Spleen (tissue), 7 donors: ENCODE data around the gene DTNBP1.
A peak's percentile ranks its signal among the peaks of the same experiment; 100 is the strongest.

Experiments
- CTCF ChIP-seq, 11 experiments: fragments of 200-600 bp in 7 of 11; fragments of 450-650 bp in 4 of 11; sonication (generic) in 4 of 11; IDR thresholded peaks in 8 of 11; conservative IDR thresholded peaks in 3 of 11; 1 replicate in 7 of 11; 2 replicates in 4 of 11; pipeline versions ENCODE4 v1.4.0 to v1.8.0; 2016 to 2021; ENCODE audit warnings: antibody characterized with exemption in 11 of 11, inconsistent platforms in 4 of 11, mild to moderate bottlenecking in 1 of 11
- POLR2A ChIP-seq, 3 donors: fragments of 450-650 bp; IDR thresholded peaks; one replicate each; pipeline ENCODE4 v1.5.1; 2017; ENCODE audit warnings: antibody characterized with exemption in 3 of 3, mild to moderate bottlenecking in 1 of 3
- POLR2AphosphoS5 ChIP-seq, 3 donors: sonication (generic); formaldehyde crosslinking; IDR thresholded peaks; one replicate each; pipeline ENCODE4 v1.5.1; 2017; ENCODE audit warnings: antibody characterized with exemption in 3 of 3
- donor health status: DM: no; HTN: no; CAD: no; lungs with moderate emphysema.
- donor health status: DM: no; HTN: no; CAD: no.
- donor health status: DM: no; HTN: no; CAD: no.

GRCh38 chr6:15509335-15509933, 153.4 kb downstream of the DTNBP1 start:
- TF ChIP-seq CTCF (IDR thresholded peaks at IDR 0.05 in 8 of 11, conservative IDR thresholded peaks at IDR 0.05 in 3 of 11) (no peak), POLR2AphosphoS5 (IDR thresholded peaks at IDR 0.05) (peak in 1 of 3 donors; percentile 43), POLR2A (IDR thresholded peaks at IDR 0.05) (no peak)
